Parathyroid adenoma (tissue), 2 donors: ENCODE data around the gene HGD.

Experiments used
- H2AFZ ChIP-seq: fragments of 300-600 bp; sonication (generic); one replicate; pipeline ENCODE4 v1.7.0; 2017; ENCODE audit warnings: antibody characterized with exemption, mild to moderate bottlenecking
- H3K27ac ChIP-seq: fragments of 300-600 bp; sonication (generic); one replicate; pipeline ENCODE4 v1.7.0; 2017
- H3K27me3 ChIP-seq: fragments of 300-600 bp; sonication (generic); one replicate; pipeline ENCODE4 v1.7.0; 2017; ENCODE audit warnings: low read length; ENCODE audit not compliant: control insufficient read depth, insufficient read depth
- H3K36me3 ChIP-seq: fragments of 300-600 bp; sonication (generic); one replicate; pipeline ENCODE4 v1.7.0; 2017; ENCODE audit warnings: low read length; ENCODE audit not compliant: control insufficient read depth, insufficient read depth
- H3K4me1 ChIP-seq: fragments of 300-600 bp; sonication (generic); one replicate; pipeline ENCODE4 v1.7.0; 2017; ENCODE audit warnings: control low read depth
- H3K4me2 ChIP-seq: fragments of 300-600 bp; sonication (generic); one replicate; pipeline ENCODE4 v1.7.0; 2017; ENCODE audit warnings: low read length
- H3K4me3 ChIP-seq: fragments of 300-600 bp; sonication (generic); one replicate; pipeline ENCODE4 v1.7.0; 2017; ENCODE audit warnings: low read depth, low read length
- H3K79me2 ChIP-seq: fragments of 300-600 bp; sonication (generic); one replicate; pipeline ENCODE4 v1.7.0; 2017; ENCODE audit warnings: control low read depth
- H3K9ac ChIP-seq: fragments of 300-600 bp; sonication (generic); one replicate; pipeline ENCODE4 v1.7.0; 2017; ENCODE audit warnings: mild to moderate bottlenecking
- H3K9me3 ChIP-seq: fragments of 300-600 bp; sonication (generic); one replicate; pipeline ENCODE4 v1.7.0; 2017; ENCODE audit warnings: low read length; ENCODE audit not compliant: control insufficient read depth
- CTCF ChIP-seq: fragments of 300-600 bp; sonication (generic); IDR thresholded peaks from one replicate; pipeline ENCODE4 v1.7.0; 2017; ENCODE audit warnings: antibody characterized with exemption, mild to moderate bottlenecking
- donor health status: primary hyperparathyroidism.

The HGD gene

GRCh38 chr3:120684896-120685295, 2.9 kb upstream of the HGD start:
- no peak overlapping the region for H3K4me3 ChIP-seq
- H2AFZ ChIP-seq, result no peak overlapping the region
- H3K4me2 ChIP-seq, result no peak overlapping the region
- TF ChIP-seq CTCF, result no peak
- no peaks in the 10 kb centered on the region for H3K36me3 ChIP-seq
- H3K4me1 ChIP-seq, result peaks cover 12% of the 10 kb centered on the region
- no peaks in the 10 kb centered on the region for H3K79me2 ChIP-seq
- no peak overlapping the region for H3K9ac ChIP-seq
- no peaks in the 10 kb centered on the region for H3K9me3 ChIP-seq
- H3K27ac ChIP-seq, result no peak overlapping the region
- H3K27me3 ChIP-seq, result no peaks in the 10 kb centered on the region

- Histone ChIP-seq H3K4me1 (peaks cover 12% of the 10 kb centered on the region), H3K79me2 (no peaks in the 10 kb centered on the region), H3K4me3 (no peak overlapping the region), H3K27ac (no peak overlapping the region), H3K4me2 (no peak overlapping the region), H3K9me3 (no peaks in the 10 kb centered on the region), H3K27me3 (no peaks in the 10 kb centered on the region), H2AFZ (no peak overlapping the region), H3K9ac (no peak overlapping the region), H3K36me3 (no peaks in the 10 kb centered on the region)
- no peak for TF ChIP-seq CTCF
Measured at GRCh38 chr3:120683671-120684301, 1.7 kb upstream of the HGD start.

- H3K27me3 ChIP-seq, result no peaks in the 10 kb centered on the region
- peak overlapping the region; percentile 28 for H3K4me2 ChIP-seq
- H3K36me3 ChIP-seq, result no peaks in the 10 kb centered on the region
- peaks cover 12% of the 10 kb centered on the region for H3K4me1 ChIP-seq
- H3K9ac ChIP-seq, result no peak overlapping the region
- no peaks in the 10 kb centered on the region for H3K9me3 ChIP-seq
- TF ChIP-seq CTCF, result no peak
- no peak overlapping the region for H3K4me3 ChIP-seq
- no peak overlapping the region for H2AFZ ChIP-seq
- H3K79me2 ChIP-seq, result no peaks in the 10 kb centered on the region
- no peak overlapping the region for H3K27ac ChIP-seq
Measured at GRCh38 chr3:120683213-120683612, 1.2 kb upstream of the HGD start.

- no peaks in the 10 kb centered on the region for H3K27me3 ChIP-seq
- no peaks in the 10 kb centered on the region for H3K79me2 ChIP-seq
- H3K4me3 ChIP-seq, result no peak overlapping the region
- no peaks in the 10 kb centered on the region for H3K9me3 ChIP-seq
- no peak overlapping the region for H3K9ac ChIP-seq
- H3K4me2 ChIP-seq, result peak overlapping the region; percentile 18
- TF ChIP-seq CTCF, result no peak
- peaks cover 12% of the 10 kb centered on the region for H3K4me1 ChIP-seq
- H3K36me3 ChIP-seq, result no peaks in the 10 kb centered on the region
- H3K27ac ChIP-seq, result no peak overlapping the region
- H2AFZ ChIP-seq, result no peak overlapping the region
Measured at GRCh38 chr3:120681506-120682038, 467 bp downstream of the HGD start.

- H3K4me3 ChIP-seq, result no peak overlapping the region
- no peaks in the 10 kb centered on the region for H3K9me3 ChIP-seq
- TF ChIP-seq CTCF, result no peak
Measured at GRCh38 chr3:120681018-120681417, 1.0 kb downstream of the HGD start.

More at GRCh38 chr3:120681018-120681417, 1.0 kb downstream of the HGD start:
- Histone ChIP-seq H3K4me1 (peaks cover 12% of the 10 kb centered on the region), H3K4me2 (peak overlapping the region; percentile 18), H3K27ac (no peak overlapping the region), H3K36me3 (no peaks in the 10 kb centered on the region), H3K9ac (no peak overlapping the region), H3K27me3 (no peaks in the 10 kb centered on the region), H2AFZ (no peak overlapping the region), H3K79me2 (no peaks in the 10 kb centered on the region)
